ENCODE data around the gene NCR3LG1.

DNA sequence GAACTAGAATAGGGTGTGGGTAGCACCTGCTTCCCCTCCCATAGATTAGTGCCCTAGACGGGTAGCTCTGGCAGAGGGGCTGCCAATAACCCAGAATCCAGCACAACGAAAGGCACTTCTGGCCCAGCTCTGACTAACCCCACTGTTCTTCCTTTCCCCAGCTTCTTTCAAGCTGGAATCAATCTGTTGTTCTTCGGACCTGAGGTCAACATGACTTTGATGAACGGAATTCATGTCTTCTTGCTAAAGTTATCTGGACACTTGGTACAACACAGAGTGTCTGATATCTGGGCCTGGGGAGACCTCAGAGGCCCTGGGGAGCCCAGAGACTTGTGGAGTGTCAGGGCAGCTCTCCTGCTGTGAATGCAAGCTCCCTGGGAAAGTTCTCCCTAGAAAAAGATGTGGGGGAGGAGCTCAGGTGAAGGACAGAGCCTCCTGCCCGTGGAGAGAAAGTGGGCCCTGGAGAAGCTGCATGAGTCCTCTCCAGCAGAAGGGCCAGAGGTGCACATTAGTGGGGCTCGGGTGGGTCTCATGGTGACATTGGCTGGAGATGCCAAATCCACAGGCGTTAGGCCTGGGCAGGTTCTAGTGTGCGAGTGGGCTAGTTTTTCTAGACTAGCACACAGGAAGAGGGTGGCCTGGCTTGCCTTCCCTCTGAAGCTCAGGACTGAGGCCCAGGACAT lies 30.6 kb downstream of the NCR3LG1 start:
- TF ChIP-seq, protein P1, sequence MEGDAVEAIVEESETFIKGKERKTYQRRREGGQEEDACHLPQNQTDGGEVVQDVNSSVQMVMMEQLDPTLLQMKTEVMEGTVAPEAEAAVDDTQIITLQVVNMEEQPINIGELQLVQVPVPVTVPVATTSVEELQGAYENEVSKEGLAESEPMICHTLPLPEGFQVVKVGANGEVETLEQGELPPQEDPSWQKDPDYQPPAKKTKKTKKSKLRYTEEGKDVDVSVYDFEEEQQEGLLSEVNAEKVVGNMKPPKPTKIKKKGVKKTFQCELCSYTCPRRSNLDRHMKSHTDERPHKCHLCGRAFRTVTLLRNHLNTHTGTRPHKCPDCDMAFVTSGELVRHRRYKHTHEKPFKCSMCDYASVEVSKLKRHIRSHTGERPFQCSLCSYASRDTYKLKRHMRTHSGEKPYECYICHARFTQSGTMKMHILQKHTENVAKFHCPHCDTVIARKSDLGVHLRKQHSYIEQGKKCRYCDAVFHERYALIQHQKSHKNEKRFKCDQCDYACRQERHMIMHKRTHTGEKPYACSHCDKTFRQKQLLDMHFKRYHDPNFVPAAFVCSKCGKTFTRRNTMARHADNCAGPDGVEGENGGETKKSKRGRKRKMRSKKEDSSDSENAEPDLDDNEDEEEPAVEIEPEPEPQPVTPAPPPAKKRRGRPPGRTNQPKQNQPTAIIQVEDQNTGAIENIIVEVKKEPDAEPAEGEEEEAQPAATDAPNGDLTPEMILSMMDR (IDR thresholded peaks at IDR 0.05) = no peak
- TF ChIP-seq POLR2A (IDR thresholded peaks at IDR 0.05) = no peak
